ELF-1 (cell line): ENCODE measurements around the gene SPRR2G.
"Not testable (repeated sequence)": the region's sequence is repeated elsewhere in the genome, so short reads cannot be mapped to it uniquely, and the experiment has no call there.

ENCODE experiments used
- DNase-seq: peaks from one replicate; pipeline ENCODE4 v3.0.0-alpha.2; 2016; ENCODE audit warnings: low read depth, low spot score

Gene SPRR2G

DNA sequence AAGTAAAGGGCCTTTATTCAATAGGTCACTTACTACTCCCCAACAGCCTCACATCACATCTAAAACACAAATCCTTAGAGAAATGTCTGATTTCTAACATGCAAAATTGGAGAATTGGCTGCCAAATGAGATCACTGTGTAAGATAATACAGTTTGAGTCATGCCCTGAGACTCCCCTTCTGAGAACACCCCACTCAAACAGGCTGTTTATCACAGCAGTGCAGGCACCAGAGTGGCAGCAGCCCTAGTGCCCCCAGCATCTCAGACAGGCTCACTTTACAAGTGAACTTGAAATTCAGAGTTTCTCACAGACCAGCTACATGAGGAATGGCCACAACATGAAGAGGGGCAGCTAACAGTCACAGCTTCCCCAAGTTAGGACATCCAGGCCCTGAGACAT, 35.4 kb downstream of the SPRR2G start:
- DNase-seq: not testable (repeated sequence)

DNA sequence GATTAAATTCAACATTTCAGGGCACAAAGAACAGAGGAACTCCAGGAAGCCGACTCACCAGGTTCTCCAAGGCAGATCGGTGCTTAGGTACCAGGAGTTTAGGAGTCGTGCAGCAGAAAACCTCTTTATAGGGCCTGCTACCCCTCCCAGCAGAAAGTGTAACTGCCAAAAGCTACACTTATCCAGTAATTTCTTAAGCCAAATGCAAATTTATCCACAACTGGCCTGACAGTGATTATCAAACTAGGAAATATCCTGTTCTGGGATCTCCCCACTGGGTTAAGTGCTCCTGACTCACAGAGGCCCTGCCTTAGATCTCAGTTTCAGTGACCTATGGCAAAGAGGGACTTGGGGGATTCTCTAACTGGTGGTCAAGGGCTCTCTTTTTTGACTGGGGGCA, 37.3 kb downstream of the SPRR2G start, which contains the start of gene SPRR2F:
Gene SPRR2F, minus strand, starts transcription at position 101 of the 400 bp plus-strand sequence. CDS start 783 bp downstream, outside the sequence.
- no peak for DNase-seq

DNA sequence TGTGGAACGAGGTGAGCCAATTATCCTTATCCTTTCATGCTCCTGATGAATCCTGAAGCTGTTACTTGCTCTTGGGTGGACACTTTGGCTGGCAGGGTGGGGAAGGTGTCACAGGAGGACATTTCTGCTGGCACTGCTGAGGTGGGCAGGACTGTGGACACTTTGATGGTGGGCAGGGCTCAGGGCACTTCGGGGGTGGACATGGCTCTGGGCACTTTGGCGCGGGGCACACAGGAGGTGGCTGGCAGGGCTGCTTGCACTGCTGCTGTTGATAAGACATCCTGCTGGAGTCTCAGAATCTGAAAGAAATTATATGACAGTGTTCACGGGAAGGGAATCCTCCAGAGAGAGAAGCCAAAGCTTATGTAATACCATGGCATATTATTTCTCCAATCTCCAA, 38.2 kb downstream of the SPRR2G start:
- not testable (repeated sequence) for DNase-seq

DNA sequence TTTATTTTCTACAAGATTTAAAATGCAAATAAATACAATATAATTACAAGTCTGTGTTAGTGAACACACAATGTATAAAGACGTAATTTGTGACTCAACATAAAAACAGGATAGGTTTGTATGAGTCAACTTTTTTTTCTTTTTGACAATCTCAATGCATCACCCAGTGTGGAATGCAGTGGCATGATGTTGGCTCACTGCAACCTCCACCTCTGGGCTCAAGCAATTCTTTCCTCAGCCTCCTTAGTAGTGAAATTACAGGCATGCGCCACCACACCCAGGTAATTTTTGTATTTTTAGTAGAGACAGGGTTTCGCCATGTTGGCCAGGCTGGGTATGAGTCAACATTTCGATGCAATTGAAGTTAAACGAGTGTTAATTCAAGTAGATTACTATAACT, 50.4 kb downstream of the SPRR2G start:
- no peak for DNase-seq
